ENCODE data around the gene P4HA3. TPM values are rescaled to one million over a fixed set of nuclear protein-coding genes. Genes with fewer than 3 reads are reported as not detected.

The P4HA3 gene
- total RNA-seq, 8 experiments from 2014 or later: 0.25 to 3.5 (median 0.78) TPM

- no peak overlapping the region for H3K4me3 ChIP-seq
- no peaks in the 10 kb centered on the region for H3K4me1 ChIP-seq (replicated peaks in 1 of 2)
- no peak overlapping the region for H3K27ac ChIP-seq
- no peak for ATAC-seq (replicated peaks in 6 of 8)
- in situ Hi-C loops (cut with MboI; ENCODE audit: low pct_unique_long_range_greater_than_20kb in 2 of 9, low sequenced_read_pairs in 9 of 9, unreplicated experiment in 9 of 9): no loop called here
- 17 to 100% (median 75%) methylated on average over 1 of the region's 1 CpG; no CpG with 5 or more reads in 3 of the 10 experiments for WGBS, 10 experiments
Measured at GRCh38 chr11:74327076-74327475, 15.6 kb upstream of the P4HA3 start.

GRCh38 chr11:74326665-74327064, 15.2 kb upstream of the P4HA3 start:
- H3K4me3 ChIP-seq: no peak overlapping the region
- in situ Hi-C loops (cut with MboI; ENCODE audit: low pct_unique_long_range_greater_than_20kb in 2 of 9, low sequenced_read_pairs in 9 of 9, unreplicated experiment in 9 of 9): no loop called here
- no peak for ATAC-seq (replicated peaks in 6 of 8)
- WGBS, 10 experiments: 33 to 100% (median 76%) methylated on average over 1 to 5 of the region's 5 CpGs; no CpG with 5 or more reads in 2 of the 10 experiments
- H3K4me1 ChIP-seq (replicated peaks in 1 of 2): no peaks in the 10 kb centered on the region
- no peak overlapping the region for H3K27ac ChIP-seq

- in situ Hi-C loops (cut with MboI; ENCODE audit: low pct_unique_long_range_greater_than_20kb in 2 of 9, low sequenced_read_pairs in 9 of 9, unreplicated experiment in 9 of 9): no loop called here
- 7 to 100% (median 63%) methylated on average over 1 to 6 of the region's 7 CpGs for WGBS, 10 experiments
- no peak overlapping the region for H3K27ac ChIP-seq
- no peaks in the 10 kb centered on the region for H3K4me1 ChIP-seq (replicated peaks in 1 of 2)
- ATAC-seq (replicated peaks in 6 of 8): peak in 4 of 8 experiments; percentile 22 to 63 (median 56)
- H3K4me3 ChIP-seq: no peak overlapping the region
Measured at GRCh38 chr11:74325649-74326645, 14.5 kb upstream of the P4HA3 start.

- H3K27ac ChIP-seq: no peak overlapping the region
- in situ Hi-C loops (cut with MboI; ENCODE audit: low pct_unique_long_range_greater_than_20kb in 2 of 9, low sequenced_read_pairs in 9 of 9, unreplicated experiment in 9 of 9): loop anchor here in 1 of 9 experiments (5.0 kb wide), 1 partner anchor 65 kb away; no protein-coding TSS in a partner anchor
- no peak overlapping the region for H3K4me3 ChIP-seq
- H3K4me1 ChIP-seq (replicated peaks in 1 of 2): no peaks in the 10 kb centered on the region
- ATAC-seq (replicated peaks in 6 of 8): no peak
- WGBS, 10 experiments: 0 to 93% (median 64%) methylated on average over 1 to 2 of the region's 2 CpGs; no CpG with 5 or more reads in 4 of the 10 experiments
Measured at GRCh38 chr11:74322667-74323066, 11.2 kb upstream of the P4HA3 start.

GRCh38 chr11:74321487-74322188, 10.2 kb upstream of the P4HA3 start:
- in situ Hi-C loops (cut with MboI; ENCODE audit: low pct_unique_long_range_greater_than_20kb in 2 of 9, low sequenced_read_pairs in 9 of 9, unreplicated experiment in 9 of 9): loop anchor here in 1 of 9 experiments (5.0 kb wide), 1 partner anchor 64 kb away; no protein-coding TSS in a partner anchor
- Histone ChIP-seq H3K4me3 (no peak overlapping the region), H3K27ac (no peak overlapping the region), H3K4me1 (replicated peaks in 1 of 2) (no peaks in the 10 kb centered on the region)
- WGBS, 10 experiments: 4 to 78% (median 55%) methylated on average over 3 to 9 of the region's 10 CpGs
- peak in 1 of 8 experiments; percentile 21 for ATAC-seq (replicated peaks in 6 of 8)

GRCh38 chr11:74320538-74320937, 9.1 kb upstream of the P4HA3 start:
- H3K4me1 ChIP-seq (replicated peaks in 1 of 2): no peaks in the 10 kb centered on the region
- ATAC-seq (replicated peaks in 6 of 8): peak in 1 of 8 experiments; percentile 10
- H3K27ac ChIP-seq: no peak overlapping the region
- H3K4me3 ChIP-seq: no peak overlapping the region
- 4 to 100% (median 77%) methylated on average over 1 to 2 of the region's 2 CpGs; no CpG with 5 or more reads in 1 of the 10 experiments for WGBS, 10 experiments
- in situ Hi-C loops (cut with MboI; ENCODE audit: low pct_unique_long_range_greater_than_20kb in 2 of 9, low sequenced_read_pairs in 9 of 9, unreplicated experiment in 9 of 9): loop anchor here in 1 of 9 experiments (5.0 kb wide), 1 partner anchor 63 kb away; no protein-coding TSS in a partner anchor

- in situ Hi-C loops (cut with MboI; ENCODE audit: low pct_unique_long_range_greater_than_20kb in 2 of 9, low sequenced_read_pairs in 9 of 9, unreplicated experiment in 9 of 9): no loop called here
- no peaks in the 10 kb centered on the region for H3K4me1 ChIP-seq (replicated peaks in 1 of 2)
- ATAC-seq (replicated peaks in 6 of 8): peak in 2 of 8 experiments; percentile 64 to 65
- H3K4me3 ChIP-seq: no peak overlapping the region
- 0 to 81% (median 50%) methylated on average over 1 to 5 of the region's 5 CpGs; no CpG with 5 or more reads in 1 of the 10 experiments for WGBS, 10 experiments
- H3K27ac ChIP-seq: no peak overlapping the region
Measured at GRCh38 chr11:74319139-74319816, 7.8 kb upstream of the P4HA3 start.

- no peak overlapping the region for H3K27ac ChIP-seq
- peak in 3 of 8 experiments; percentile 49 to 58 (median 51) for ATAC-seq (replicated peaks in 6 of 8)
- 60 to 100% (median 80%) methylated on average over 1 of the region's 1 CpG; no CpG with 5 or more reads in 5 of the 10 experiments for WGBS, 10 experiments
- H3K4me1 ChIP-seq (replicated peaks in 1 of 2): no peaks in the 10 kb centered on the region
- in situ Hi-C loops (cut with MboI; ENCODE audit: low pct_unique_long_range_greater_than_20kb in 2 of 9, low sequenced_read_pairs in 9 of 9, unreplicated experiment in 9 of 9): no loop called here
- H3K4me3 ChIP-seq: no peak overlapping the region
Measured at GRCh38 chr11:74318241-74318932, 6.9 kb upstream of the P4HA3 start.

GRCh38 chr11:74316772-74317505, 5.5 kb upstream of the P4HA3 start:
- Histone ChIP-seq H3K27ac (no peak overlapping the region), H3K4me1 (replicated peaks in 1 of 2) (no peaks in the 10 kb centered on the region), H3K4me3 (no peak overlapping the region)
- in situ Hi-C loops (cut with MboI; ENCODE audit: low pct_unique_long_range_greater_than_20kb in 2 of 9, low sequenced_read_pairs in 9 of 9, unreplicated experiment in 9 of 9): no loop called here
- no peak for ATAC-seq (replicated peaks in 6 of 8)

GRCh38 chr11:74312326-74312725, 886 bp upstream of the P4HA3 start:
- ATAC-seq (replicated peaks in 6 of 8): peak in 2 of 8 experiments; percentile 56 to 77
- Histone ChIP-seq H3K27ac (no peak overlapping the region), H3K4me1 (replicated peaks in 1 of 2) (no peaks in the 10 kb centered on the region), H3K4me3 (no peak overlapping the region)
- WGBS, 10 experiments: 67 to 100% (median 83%) methylated on average over 1 of the region's 1 CpG; no CpG with 5 or more reads in 1 of the 10 experiments
- in situ Hi-C loops (cut with MboI; ENCODE audit: low pct_unique_long_range_greater_than_20kb in 2 of 9, low sequenced_read_pairs in 9 of 9, unreplicated experiment in 9 of 9): no loop called here

GRCh38 chr11:74310857-74311256, 583 bp downstream of the P4HA3 start:
- 63 to 100% (median 85%) methylated on average over 1 to 7 of the region's 11 CpGs; no CpG with 5 or more reads in 1 of the 10 experiments for WGBS, 10 experiments
- H3K4me3 ChIP-seq: peak overlapping the region in 1 of 5 donors; percentile 33
- H3K4me1 ChIP-seq (replicated peaks in 1 of 2): no peaks in the 10 kb centered on the region
- H3K27ac ChIP-seq: no peak overlapping the region
- peak in 2 of 8 experiments; percentile 15 to 31 for ATAC-seq (replicated peaks in 6 of 8)
- in situ Hi-C loops (cut with MboI; ENCODE audit: low pct_unique_long_range_greater_than_20kb in 2 of 9, low sequenced_read_pairs in 9 of 9, unreplicated experiment in 9 of 9): no loop called here

Data from motor neuron (in vitro differentiated cells).